ENCODE measurements around the gene AQP4.

GRCh38 chr18:26812462-26812861, 53.0 kb downstream of the AQP4 start:
- TF ChIP-seq EZH2 (optimal IDR thresholded peaks at IDR 0.05; ENCODE audit: low read depth, low read length) (no peak), EZH2phosphoT487 (IDR thresholded peaks at IDR 0.05; ENCODE audit: low read length) (no peak)
- TF ChIP-seq, protein P1, sequence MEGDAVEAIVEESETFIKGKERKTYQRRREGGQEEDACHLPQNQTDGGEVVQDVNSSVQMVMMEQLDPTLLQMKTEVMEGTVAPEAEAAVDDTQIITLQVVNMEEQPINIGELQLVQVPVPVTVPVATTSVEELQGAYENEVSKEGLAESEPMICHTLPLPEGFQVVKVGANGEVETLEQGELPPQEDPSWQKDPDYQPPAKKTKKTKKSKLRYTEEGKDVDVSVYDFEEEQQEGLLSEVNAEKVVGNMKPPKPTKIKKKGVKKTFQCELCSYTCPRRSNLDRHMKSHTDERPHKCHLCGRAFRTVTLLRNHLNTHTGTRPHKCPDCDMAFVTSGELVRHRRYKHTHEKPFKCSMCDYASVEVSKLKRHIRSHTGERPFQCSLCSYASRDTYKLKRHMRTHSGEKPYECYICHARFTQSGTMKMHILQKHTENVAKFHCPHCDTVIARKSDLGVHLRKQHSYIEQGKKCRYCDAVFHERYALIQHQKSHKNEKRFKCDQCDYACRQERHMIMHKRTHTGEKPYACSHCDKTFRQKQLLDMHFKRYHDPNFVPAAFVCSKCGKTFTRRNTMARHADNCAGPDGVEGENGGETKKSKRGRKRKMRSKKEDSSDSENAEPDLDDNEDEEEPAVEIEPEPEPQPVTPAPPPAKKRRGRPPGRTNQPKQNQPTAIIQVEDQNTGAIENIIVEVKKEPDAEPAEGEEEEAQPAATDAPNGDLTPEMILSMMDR (IDR thresholded peaks at IDR 0.05; ENCODE audit: low read length): no peak
